BJ (cell line): ENCODE results near the gene IFI27L1. TPM values are rescaled to one million over a fixed set of nuclear protein-coding genes. Genes with fewer than 3 reads are reported as not detected.

Source experiments
- CTCF ChIA-PET: fragments of 350-600 bp; formaldehyde crosslinking; extraction: SDS; loops from one replicate; lab custom pipeline; 2021; ENCODE audit warnings: antibody characterized with exemption, inconsistent platforms; lab: Yijun Ruan, JAX
- POLR2A ChIA-PET: fragments of 300-600 bp; sonication (Branson Sonifier 250); formaldehyde crosslinking; extraction: SDS; loops from one replicate; lab custom pipeline; 2021; ENCODE audit warnings: antibody characterized with exemption; lab: Charles Lee
- DNase-seq: peaks from one replicate; pipeline ENCODE4 v3.0.0-alpha.2; 2011; ENCODE audit warnings: low read depth
- H3K27me3 ChIP-seq: 2 replicates; pipeline ENCODE4 v1.6.0; 2011; ENCODE audit warnings: low read length; ENCODE audit not compliant: control insufficient read depth, insufficient read depth
- H3K36me3 ChIP-seq: 2 replicates; pipeline ENCODE4 v1.5.1; 2011; ENCODE audit warnings: low read length; ENCODE audit not compliant: control insufficient read depth, insufficient read depth
- H3K4me3 ChIP-seq: 2 replicates; pipeline ENCODE4 v1.5.1; 2011; ENCODE audit warnings: low read depth, mild to moderate bottlenecking, control low read depth, low read length
- polyA plus RNA-seq: library from polyadenylated mRNA; depleted of rRNA; stranded (reverse); fragments of >200 nt; gene quantifications from 2 replicates; pipeline ENCODE4 v1.2.3, GENCODE V29; 2011
- TF ChIP-seq, protein P1 (sequence below): IDR thresholded peaks from 2 replicates; pipeline ENCODE4 v1.5.1; 2011; ENCODE audit warnings: low read depth, mild to moderate bottlenecking, control low read depth, inconsistent platforms, low read length, moderate library complexity; ENCODE audit not compliant: insufficient read depth

Gene IFI27L1
- polyA plus RNA-seq, 1 experiment = 18.6 TPM

DNA sequence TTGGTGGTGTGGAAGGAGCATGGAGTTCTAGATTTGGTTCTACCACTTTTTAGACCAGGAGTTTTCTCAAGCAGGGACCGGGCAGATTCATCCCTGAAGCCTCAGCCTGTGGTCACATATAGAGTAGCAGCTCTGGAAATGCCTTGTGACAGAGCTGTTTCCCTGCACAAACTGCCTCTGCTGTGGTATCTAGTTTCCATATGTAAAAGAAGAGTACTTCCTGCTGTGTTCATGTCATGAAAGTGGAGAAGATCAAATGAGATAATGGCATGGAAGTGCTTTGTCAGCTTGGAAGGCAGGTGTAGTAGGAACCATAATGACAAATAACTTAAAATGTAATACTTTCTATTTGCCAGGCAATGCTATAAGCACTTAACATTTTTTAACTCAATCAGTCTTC is 28.9 kb upstream of the IFI27L1 start:
- ChIA-PET POLR2A (no interaction called here), CTCF (interaction anchor here (3.3 to 8.5 kb wide), 3 partner anchors 17 to 85 kb away, joined by 16 to 51 read pairs (median 50); partner anchors contain the start of gene IFI27L2)
- H3K27me3 ChIP-seq = no peaks in the 10 kb centered on the region
- no peak overlapping the region for H3K4me3 ChIP-seq
- no peak for DNase-seq
- TF ChIP-seq, protein P1, sequence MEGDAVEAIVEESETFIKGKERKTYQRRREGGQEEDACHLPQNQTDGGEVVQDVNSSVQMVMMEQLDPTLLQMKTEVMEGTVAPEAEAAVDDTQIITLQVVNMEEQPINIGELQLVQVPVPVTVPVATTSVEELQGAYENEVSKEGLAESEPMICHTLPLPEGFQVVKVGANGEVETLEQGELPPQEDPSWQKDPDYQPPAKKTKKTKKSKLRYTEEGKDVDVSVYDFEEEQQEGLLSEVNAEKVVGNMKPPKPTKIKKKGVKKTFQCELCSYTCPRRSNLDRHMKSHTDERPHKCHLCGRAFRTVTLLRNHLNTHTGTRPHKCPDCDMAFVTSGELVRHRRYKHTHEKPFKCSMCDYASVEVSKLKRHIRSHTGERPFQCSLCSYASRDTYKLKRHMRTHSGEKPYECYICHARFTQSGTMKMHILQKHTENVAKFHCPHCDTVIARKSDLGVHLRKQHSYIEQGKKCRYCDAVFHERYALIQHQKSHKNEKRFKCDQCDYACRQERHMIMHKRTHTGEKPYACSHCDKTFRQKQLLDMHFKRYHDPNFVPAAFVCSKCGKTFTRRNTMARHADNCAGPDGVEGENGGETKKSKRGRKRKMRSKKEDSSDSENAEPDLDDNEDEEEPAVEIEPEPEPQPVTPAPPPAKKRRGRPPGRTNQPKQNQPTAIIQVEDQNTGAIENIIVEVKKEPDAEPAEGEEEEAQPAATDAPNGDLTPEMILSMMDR = no peak
- peaks cover 50% of the 10 kb centered on the region for H3K36me3 ChIP-seq

DNA sequence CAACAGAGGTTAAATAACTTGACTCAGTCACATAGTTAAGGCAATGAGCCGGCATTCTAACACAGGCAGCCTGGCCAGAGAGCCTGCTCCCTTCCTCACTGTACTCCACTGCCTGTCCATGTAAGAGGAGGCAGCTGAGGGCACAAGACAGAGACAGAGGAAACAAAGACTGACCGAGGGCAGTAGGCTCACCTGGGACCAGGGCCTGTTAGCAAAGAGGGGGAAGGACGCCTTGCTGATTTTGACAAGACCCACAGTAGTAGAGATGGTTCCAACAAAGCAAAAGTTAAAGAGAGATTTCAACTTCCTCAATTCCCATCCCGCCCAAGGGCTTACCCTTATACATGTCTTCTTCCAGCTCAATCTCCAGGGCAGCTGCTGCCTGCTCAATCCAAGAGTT is 28.4 kb upstream of the IFI27L1 start:
- no peak overlapping the region for H3K4me3 ChIP-seq
- ChIA-PET POLR2A (no interaction called here), CTCF (interaction anchor here (3.3 to 8.5 kb wide), 3 partner anchors 17 to 85 kb away, joined by 16 to 51 read pairs (median 50); partner anchors contain the start of gene IFI27L2)
- peaks cover 47% of the 10 kb centered on the region for H3K36me3 ChIP-seq
- H3K27me3 ChIP-seq = no peaks in the 10 kb centered on the region
- TF ChIP-seq, protein P1 = no peak
- no peak for DNase-seq

DNA sequence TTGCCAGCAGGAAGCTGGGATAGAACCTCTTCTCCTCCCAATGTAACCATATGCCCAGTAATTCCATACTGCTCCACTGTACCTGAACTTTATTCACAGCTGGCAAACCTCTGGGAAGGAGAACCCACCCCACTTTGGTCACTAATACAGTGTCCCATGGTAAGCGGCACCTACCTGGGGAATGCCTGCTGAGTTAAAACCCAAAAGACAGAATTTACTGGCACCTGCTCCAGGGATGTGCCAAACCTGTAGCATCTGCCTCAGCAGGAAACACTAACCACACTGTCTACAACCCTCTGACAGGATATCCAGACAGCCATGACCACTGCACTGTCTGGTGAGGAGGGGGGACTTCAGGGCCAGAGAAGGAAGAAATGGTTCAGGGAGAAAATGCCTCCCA is 26.7 kb upstream of the IFI27L1 start:
- TF ChIP-seq, protein P1 = no peak
- Histone ChIP-seq H3K27me3 (no peaks in the 10 kb centered on the region), H3K4me3 (no peak overlapping the region), H3K36me3 (peaks cover 35% of the 10 kb centered on the region)
- CTCF ChIA-PET = interaction anchor here (1.2 to 6.1 kb wide), 4 partner anchors 12 to 83 kb away, joined by 3 to 50 read pairs (median 4); no protein-coding TSS in a partner anchor
- no peak for DNase-seq
- POLR2A ChIA-PET = no interaction called here

DNA sequence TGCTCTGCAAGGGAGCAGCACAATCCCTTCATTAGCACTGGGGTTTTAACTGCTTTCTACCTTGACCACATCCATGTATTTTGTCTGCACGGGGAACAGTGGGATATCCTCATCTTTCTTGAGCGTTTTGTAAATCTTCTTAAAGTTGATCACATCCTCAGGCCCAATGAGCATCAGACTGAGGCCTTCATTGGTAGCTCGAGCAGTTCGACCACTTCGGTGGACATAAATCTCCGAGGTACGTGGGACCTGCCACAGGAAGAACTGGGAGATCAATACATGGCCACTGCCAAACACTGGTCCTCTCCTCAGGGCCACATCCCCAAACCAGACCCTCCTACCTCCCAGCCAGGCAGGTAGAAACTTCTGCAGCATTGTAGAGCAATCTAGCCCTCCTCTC is 26.2 kb upstream of the IFI27L1 start:
- CTCF ChIA-PET = interaction anchor here (1.4 to 6.1 kb wide), 3 partner anchors 18 to 82 kb away, joined by 3 to 50 read pairs (median 4); no protein-coding TSS in a partner anchor
- Histone ChIP-seq H3K36me3 (peaks cover 35% of the 10 kb centered on the region), H3K27me3 (no peaks in the 10 kb centered on the region), H3K4me3 (no peak overlapping the region)
- DNase-seq = no peak
- TF ChIP-seq, protein P1 = no peak
- POLR2A ChIA-PET = no interaction called here

DNA sequence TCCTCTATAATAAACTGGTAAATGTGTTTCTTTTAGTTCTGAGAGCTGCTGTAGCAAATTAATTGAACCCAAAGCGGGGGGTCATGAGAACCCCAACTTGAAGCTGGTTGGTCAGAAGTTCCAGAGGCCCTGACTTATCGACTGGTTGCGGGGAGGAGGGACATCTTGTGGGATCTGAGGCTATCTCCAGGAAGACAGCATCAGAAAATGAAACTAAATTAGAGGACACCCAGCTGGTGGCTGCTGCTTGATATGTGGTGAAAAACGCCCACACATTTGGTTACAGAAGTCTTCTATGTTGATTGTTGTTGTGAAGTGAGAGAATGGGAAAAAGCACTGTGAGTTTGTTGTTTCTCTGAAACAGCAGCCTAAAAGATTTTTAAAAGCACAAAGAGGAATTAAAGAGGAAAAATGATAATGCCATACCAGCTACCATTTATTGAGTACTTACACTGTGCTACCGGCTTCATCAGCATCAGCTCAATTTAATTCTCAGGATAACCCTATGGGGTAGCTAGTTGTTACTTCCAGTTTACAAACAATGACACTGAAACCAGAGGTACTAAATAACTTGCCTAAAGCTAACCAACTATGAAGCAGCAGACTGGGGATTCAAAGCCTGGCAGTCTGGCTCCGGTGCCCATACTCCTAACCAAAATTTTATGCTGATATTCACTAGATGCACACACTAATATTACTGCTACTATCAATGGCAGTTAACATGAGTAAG is 24.4 kb upstream of the IFI27L1 start:
- ChIA-PET CTCF (interaction anchor here (0.8 to 2.1 kb wide), 4 partner anchors 20 to 80 kb away, joined by 3 to 14 read pairs (median 3); no protein-coding TSS in a partner anchor), POLR2A (no interaction called here)
- no peak overlapping the region for H3K4me3 ChIP-seq
- no peaks in the 10 kb centered on the region for H3K27me3 ChIP-seq
- TF ChIP-seq, protein P1 = no peak
- H3K36me3 ChIP-seq = peaks cover 36% of the 10 kb centered on the region
- DNase-seq = no peak
